Ishikawa (cell line): ENCODE measurements around the gene PTPRE.

Experiments used
- CEBPB ChIP-seq: IDR thresholded peaks from 2 replicates; pipeline ENCODE4 v1.6.1; 2012
- CREB1 ChIP-seq: IDR thresholded peaks from 2 replicates; pipeline ENCODE4 v1.6.1; 2012; ENCODE audit warnings: low read depth
- EGR1 ChIP-seq: IDR thresholded peaks from 2 replicates; pipeline ENCODE4 v1.6.1; 2012
- EP300 ChIP-seq: IDR thresholded peaks from 2 replicates; pipeline ENCODE4 v1.6.1; 2012; ENCODE audit warnings: borderline replicate concordance
- FOXM1 ChIP-seq: IDR thresholded peaks from 2 replicates; pipeline ENCODE4 v1.6.1; 2012; ENCODE audit warnings: low read depth, borderline replicate concordance
- MAX ChIP-seq: IDR thresholded peaks from 2 replicates; pipeline ENCODE4 v1.6.1; 2012
- NFIC ChIP-seq: IDR thresholded peaks from 2 replicates; pipeline ENCODE4 v1.6.1; 2012
- RAD21 ChIP-seq: IDR thresholded peaks from 2 replicates; pipeline ENCODE4 v1.6.1; 2012; ENCODE audit warnings: low read depth
- REST ChIP-seq: IDR thresholded peaks from 2 replicates; pipeline ENCODE4 v1.6.1; 2012; ENCODE audit warnings: low read depth, mild to moderate bottlenecking
- TAF1 ChIP-seq: IDR thresholded peaks from 2 replicates; pipeline ENCODE4 v1.6.1; 2012; ENCODE audit warnings: low read depth, mild to moderate bottlenecking
- TCF12 ChIP-seq: IDR thresholded peaks from 2 replicates; pipeline ENCODE4 v1.6.1; 2012; ENCODE audit warnings: low read depth
- TEAD4 ChIP-seq: IDR thresholded peaks from 2 replicates; pipeline ENCODE4 v1.6.1; 2012
- USF1 ChIP-seq: IDR thresholded peaks from 2 replicates; pipeline ENCODE4 v1.6.1; 2012
- YY1 ChIP-seq: IDR thresholded peaks from 2 replicates; pipeline ENCODE4 v1.6.1; 2012; ENCODE audit warnings: low read depth
- ZBTB7A ChIP-seq: IDR thresholded peaks from 2 replicates; pipeline ENCODE4 v1.6.1; 2012; ENCODE audit warnings: low read depth

Gene PTPRE

GRCh38 chr10:128051548-128051947 is 144.6 kb downstream of the PTPRE start:
- TF ChIP-seq EP300 (no peak), TAF1 (no peak), CEBPB (no peak), USF1 (no peak), ZBTB7A (no peak)

- no peak for TF ChIP-seq REST
- TF ChIP-seq TCF12 = no peak
- TF ChIP-seq YY1 = no peak
- TF ChIP-seq RAD21 = no peak
- TF ChIP-seq EGR1 = no peak
- no peak for TF ChIP-seq TAF1
- no peak for TF ChIP-seq MAX
- no peak for TF ChIP-seq USF1
- no peak for TF ChIP-seq NFIC
- TF ChIP-seq FOXM1 = no peak
- no peak for TF ChIP-seq CEBPB
- TF ChIP-seq EP300 = no peak
- TF ChIP-seq CREB1 = no peak
- no peak for TF ChIP-seq ZBTB7A
- TF ChIP-seq TEAD4 = no peak
These were observed 145.8 kb downstream of the PTPRE start for GRCh38 chr10:128052696-128053095.

GRCh38 chr10:128053356-128053755 is 146.5 kb downstream of the PTPRE start:
- TF ChIP-seq ZBTB7A (no peak), NFIC (no peak)

GRCh38 chr10:128054163-128054970 is 147.5 kb downstream of the PTPRE start:
- TF ChIP-seq EGR1 (no peak), CEBPB (no peak), NFIC (no peak), TAF1 (no peak), RAD21 (no peak), TCF12 (no peak), REST (no peak)

- TF ChIP-seq FOXM1 (no peak), ZBTB7A (no peak), MAX (no peak), NFIC (no peak), TCF12 (no peak), USF1 (no peak), CREB1 (no peak), EGR1 (no peak), RAD21 (no peak), TEAD4 (no peak), CEBPB (no peak), REST (no peak), TAF1 (no peak), EP300 (no peak)
These were observed 148.4 kb downstream of the PTPRE start for GRCh38 chr10:128055061-128055868.
